IMR-90 (cell line): ENCODE results near the gene CIT. TPM values are rescaled to one million over a fixed set of nuclear protein-coding genes. Genes with fewer than 3 reads are reported as not detected.

Experiments used
- ATAC-seq: fragments of 200-7000 bp; cut with Tn5 transposase; 2 replicates; pipeline ENCODE4 v1.9.1; 2020; ENCODE audit warnings: low read depth, mild to moderate bottlenecking, moderate library complexity
- BruUV-seq: library from RNA; stranded (reverse); fragments of 400-500 nt; replicated peaks from 2 replicates; lab custom pipeline; 2021; lab: Mats Ljungman, UMichigan
- CTCF ChIA-PET: fragments of 300-600 bp; formaldehyde crosslinking; extraction: SDS; loops from one replicate; lab custom pipeline; 2021; ENCODE audit warnings: antibody characterized with exemption; lab: Yijun Ruan, JAX
- POLR2A ChIA-PET: fragments of 300-600 bp; sonication (Branson Sonifier 250); formaldehyde crosslinking; loops from one replicate; lab custom pipeline; 2022; ENCODE audit warnings: antibody characterized with exemption; ENCODE audit not compliant: unreplicated experiment; lab: Charles Lee
- DNase-seq: peaks from one replicate; pipeline ENCODE4 v3.0.0; 2013
- H2AFZ ChIP-seq: replicated peaks from 2 replicates; pipeline ENCODE3; 2013; ENCODE audit warnings: low read length, mild to moderate bottlenecking; ENCODE audit not compliant: poor library complexity
- H2AK5ac ChIP-seq: 2 replicates; pipeline ENCODE4 v1.6.1; 2013; ENCODE audit warnings: low read depth, low read length, inconsistent platforms
- H2AK9ac ChIP-seq: replicated peaks from 2 replicates; pipeline ENCODE3; 2013; ENCODE audit warnings: mild to moderate bottlenecking, low read depth, low read length, moderate library complexity; ENCODE audit not compliant: poor library complexity
- H2BK120ac ChIP-seq: 2 replicates; pipeline ENCODE4 v1.6.1; 2013; ENCODE audit warnings: low read depth, low read length, inconsistent platforms
- H2BK15ac ChIP-seq: 3 replicates; pipeline ENCODE4 v1.6.1; 2013; ENCODE audit warnings: low read depth, low read length, inconsistent platforms
- H2BK20ac ChIP-seq: 2 replicates; pipeline ENCODE4 v1.6.1; 2013; ENCODE audit warnings: low read depth, mild to moderate bottlenecking, inconsistent platforms, low read length, moderate library complexity
- H2BK5ac ChIP-seq: 2 replicates; pipeline ENCODE4 v1.6.1; 2013; ENCODE audit warnings: mild to moderate bottlenecking, low read depth, low read length, inconsistent platforms; ENCODE audit not compliant: poor library complexity, severe bottlenecking
- H3K14ac ChIP-seq: replicated peaks from 2 replicates; pipeline ENCODE4 v1.6.1; 2013; ENCODE audit warnings: low read depth, low read length, inconsistent platforms
- H3K18ac ChIP-seq: 2 replicates; pipeline ENCODE4 v1.6.1; 2013; ENCODE audit warnings: low read depth, low read length, control low read depth
- H3K23ac ChIP-seq: 2 replicates; pipeline ENCODE4 v1.6.1; 2013; ENCODE audit warnings: low read depth, low read length, inconsistent platforms
- H3K27ac ChIP-seq: 2 replicates; pipeline ENCODE4 v1.5.1; 2013; ENCODE audit warnings: mild to moderate bottlenecking, control low read depth, low read length; ENCODE audit not compliant: insufficient read depth
- H3K27me3 ChIP-seq: 2 replicates; pipeline ENCODE4 v1.6.1; 2013; ENCODE audit warnings: low read length; ENCODE audit not compliant: control insufficient read depth, insufficient read depth
- H3K36me3 ChIP-seq: 2 replicates; pipeline ENCODE4 v1.6.1; 2013; ENCODE audit warnings: low read length, mixed read lengths; ENCODE audit not compliant: control insufficient read depth, insufficient read depth
- H3K4ac ChIP-seq: 2 replicates; pipeline ENCODE4 v1.6.1; 2013; ENCODE audit warnings: low read depth, low read length, inconsistent platforms
- H3K4me1 ChIP-seq: 2 replicates; pipeline ENCODE4 v1.6.1; 2013; ENCODE audit warnings: low read length, mixed read lengths; ENCODE audit not compliant: control insufficient read depth, insufficient read depth
- H3K4me2 ChIP-seq: 2 replicates; pipeline ENCODE4 v1.6.1; 2013; ENCODE audit warnings: low read depth, mild to moderate bottlenecking, control low read depth, low read length, moderate library complexity
- H3K4me3 ChIP-seq: 2 replicates; pipeline ENCODE4 v1.5.1; 2013; ENCODE audit warnings: low read depth, mild to moderate bottlenecking, control low read depth, low read length, moderate library complexity; ENCODE audit not compliant: insufficient read depth
- H3K56ac ChIP-seq: 2 replicates; pipeline ENCODE4 v1.6.1; 2013; ENCODE audit warnings: low read length, inconsistent platforms; ENCODE audit not compliant: insufficient read depth; ENCODE audit errors: extremely low read depth
- H3K79me1 ChIP-seq, 2 experiments: 2 replicates each; pipeline ENCODE4 v1.6.1; 2013; ENCODE audit warnings: low read length in 2 of 2, inconsistent platforms in 1 of 2, low read depth in 1 of 2
- H3K9ac ChIP-seq: 2 replicates; pipeline ENCODE4 v1.6.1; 2013; ENCODE audit warnings: low read depth, low read length, control low read depth
- H3K9me1 ChIP-seq: 2 replicates; pipeline ENCODE4 v1.6.1; 2013; ENCODE audit warnings: low read length, inconsistent platforms; ENCODE audit not compliant: insufficient read depth
- H3K9me3 ChIP-seq: 2 replicates; pipeline ENCODE4 v1.6.1; 2013; ENCODE audit warnings: low read length; ENCODE audit not compliant: control insufficient read depth, insufficient read depth
- H4K20me1 ChIP-seq: 2 replicates; pipeline ENCODE4 v1.6.1; 2013; ENCODE audit warnings: low read length, inconsistent platforms; ENCODE audit not compliant: insufficient read depth
- H4K5ac ChIP-seq: 2 replicates; pipeline ENCODE4 v1.6.1; 2013; ENCODE audit warnings: mild to moderate bottlenecking, low read depth, low read length, control low read depth
- H4K8ac ChIP-seq, 2 experiments: 2 replicates each; pipeline ENCODE4 v1.6.1; 2013; ENCODE audit warnings: low read depth in 2 of 2, low read length in 2 of 2, control low read depth in 1 of 2, inconsistent platforms in 1 of 2
- H4K91ac ChIP-seq: 2 replicates; pipeline ENCODE4 v1.6.1; 2013; ENCODE audit warnings: low read depth, low read length, inconsistent platforms; ENCODE audit not compliant: insufficient read depth
- BHLHE40 ChIP-seq: fragments of 150-350 bp; IDR thresholded peaks from 2 replicates; pipeline ENCODE4 v1.6.1; 2016; ENCODE audit warnings: mild to moderate bottlenecking, low read depth, low read length
- CEBPB ChIP-seq: IDR thresholded peaks from 2 replicates; pipeline ENCODE4 v1.6.1; 2012; ENCODE audit warnings: low read depth, low read length, improper control_type of control experiment
- CTCF ChIP-seq: conservative IDR thresholded peaks from 2 replicates; pipeline ENCODE4 v1.5.1; 2012; ENCODE audit warnings: mild to moderate bottlenecking, low read depth, low read length, improper control_type of control experiment
- MXI1 ChIP-seq: IDR thresholded peaks from 2 replicates; pipeline ENCODE4 v1.6.1; 2012; ENCODE audit warnings: low read depth, mild to moderate bottlenecking, low read length, moderate library complexity, borderline replicate concordance
- POLR2A ChIP-seq: IDR thresholded peaks from 2 replicates; pipeline ENCODE4 v1.6.1; 2012; ENCODE audit warnings: mild to moderate bottlenecking, low read depth, low read length
- RCOR1 ChIP-seq: IDR thresholded peaks from 2 replicates; pipeline ENCODE4 v1.6.1; 2012; ENCODE audit warnings: mild to moderate bottlenecking, low read length, improper control_type of control experiment; ENCODE audit not compliant: insufficient replicate concordance
- whole genome bisulfite sequencing, 2 experiments: methylation state at CpG; one replicate each; pipeline versions ENCODE4 v1.1.5 to v1.1.7; 2013; ENCODE audit warnings: missing lambda C conversion rate in 2 of 2; ENCODE audit not compliant: insufficient read length in 1 of 2; ENCODE audit errors: extremely low coverage in 2 of 2; 5-methylcytosine and 5-hydroxymethylcytosine counted together
- dilution Hi-C: fragments of 300-500 bp; cut with HindIII; formaldehyde crosslinking; loops from one replicate; pipeline ENCODE4 v1.14.3; 2018; ENCODE audit warnings: low sequenced_read_pairs; ENCODE audit not compliant: unreplicated experiment
- in situ Hi-C: fragments of 300-500 bp; cut with MboI; formaldehyde crosslinking; loops from 3 replicates; pipeline ENCODE4 v1.14.3; 2019; ENCODE audit warnings: low sequenced_read_pairs, inconsistent platforms, mixed read lengths
- intact Hi-C: fragments of 100-400 bp; cut with micrococcal nuclease; formaldehyde crosslinking; loops from 2 replicates; pipeline ENCODE4 v1.10.0; 2022
- polyA plus RNA-seq, 3 experiments: library from polyadenylated mRNA; depleted of rRNA; stranded (reverse); fragments of >200 nt; gene quantifications; 2 replicates each; pipeline ENCODE4 v1.2.3, GENCODE V29; 2012; ENCODE audit warnings: low replicate concordance in 1 of 3
- total RNA-seq: library from RNA; depleted of rRNA; stranded (reverse); fragments of >200 nt; gene quantifications from 2 replicates; pipeline ENCODE4 v1.2.3, GENCODE V29; 2012

Gene CIT
- total and polyA plus RNA-seq, 2 of the 4 experiments (the other 2 are of a cell fraction), result 13.1 to 21.0 TPM

- Histone ChIP-seq H3K14ac (no peak overlapping the region), H3K4me3 (no peak overlapping the region), H2BK15ac (no peak overlapping the region), H3K56ac (no peak overlapping the region), H2BK20ac (no peak overlapping the region), H3K27ac (no peak overlapping the region), H3K9me1 (no peaks in the 10 kb centered on the region), H2BK120ac (no peak overlapping the region), H3K4me1 (no peaks in the 10 kb centered on the region), H3K36me3 (no peaks in the 10 kb centered on the region), H4K20me1 (no peaks in the 10 kb centered on the region), H4K91ac (no peak overlapping the region), H3K79me1 (no peaks in the 10 kb centered on the region), H2AK5ac (no peak overlapping the region), H3K18ac (no peak overlapping the region), H3K4ac (no peak overlapping the region), H3K9me3 (no peaks in the 10 kb centered on the region), H3K27me3 (peaks cover 7% of the 10 kb centered on the region), H3K23ac (no peak overlapping the region), H3K4me2 (no peak overlapping the region), H2AK9ac (no peak overlapping the region), H2BK5ac (no peak overlapping the region), H4K8ac (no peak overlapping the region), H2AFZ (no peak overlapping the region), H4K5ac (no peak overlapping the region), H3K9ac (no peak overlapping the region)
- TF ChIP-seq POLR2A (no peak), CEBPB (peak; percentile 33; the same call in 1 of the 2 replicates), MXI1 (no peak), RCOR1 (no peak), BHLHE40 (no peak), CTCF (no peak)
- ATAC-seq (no peak), DNase-seq (no peak)
- no TSS peak for BruUV-seq
- dilution Hi-C loops (no loop called here), in situ Hi-C loops (no loop called here), intact Hi-C loops (no loop called here)
- POLR2A ChIA-PET, result no interaction called here
- WGBS, 2 experiments, result 67% methylated on average over 1 of the region's 6 CpGs; no CpG with 5 or more reads in 1 of the 2 experiments
- CTCF ChIA-PET, result no interaction called here
These were observed 42.9 kb upstream of the CIT start for GRCh38 chr12:119920064-119920463.
